ENCODE data around the gene PARN.

DNA sequence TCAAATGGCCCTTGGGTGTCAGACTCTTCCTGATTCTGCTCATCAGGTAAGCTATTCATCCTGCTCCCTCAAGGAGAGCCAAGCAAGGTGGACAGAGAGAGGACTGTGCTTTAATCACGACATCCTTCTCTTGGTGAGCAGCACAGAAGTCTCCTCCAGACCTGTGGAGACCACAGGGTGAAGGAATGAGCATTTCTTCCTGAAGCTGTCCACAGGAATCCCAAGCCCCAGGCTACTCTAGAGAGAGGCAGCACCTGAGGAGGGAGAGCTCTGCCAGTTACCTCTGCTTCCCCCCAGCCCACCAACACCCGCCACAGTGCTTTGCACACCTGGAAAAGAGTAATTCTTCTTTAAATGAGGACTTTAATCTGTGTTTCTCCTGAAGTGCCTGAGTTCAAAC, 100.0 kb downstream of the PARN start:
- no peak for TF ChIP-seq POLR2A (IDR thresholded peaks at IDR 0.05)
- TF ChIP-seq, protein P1, sequence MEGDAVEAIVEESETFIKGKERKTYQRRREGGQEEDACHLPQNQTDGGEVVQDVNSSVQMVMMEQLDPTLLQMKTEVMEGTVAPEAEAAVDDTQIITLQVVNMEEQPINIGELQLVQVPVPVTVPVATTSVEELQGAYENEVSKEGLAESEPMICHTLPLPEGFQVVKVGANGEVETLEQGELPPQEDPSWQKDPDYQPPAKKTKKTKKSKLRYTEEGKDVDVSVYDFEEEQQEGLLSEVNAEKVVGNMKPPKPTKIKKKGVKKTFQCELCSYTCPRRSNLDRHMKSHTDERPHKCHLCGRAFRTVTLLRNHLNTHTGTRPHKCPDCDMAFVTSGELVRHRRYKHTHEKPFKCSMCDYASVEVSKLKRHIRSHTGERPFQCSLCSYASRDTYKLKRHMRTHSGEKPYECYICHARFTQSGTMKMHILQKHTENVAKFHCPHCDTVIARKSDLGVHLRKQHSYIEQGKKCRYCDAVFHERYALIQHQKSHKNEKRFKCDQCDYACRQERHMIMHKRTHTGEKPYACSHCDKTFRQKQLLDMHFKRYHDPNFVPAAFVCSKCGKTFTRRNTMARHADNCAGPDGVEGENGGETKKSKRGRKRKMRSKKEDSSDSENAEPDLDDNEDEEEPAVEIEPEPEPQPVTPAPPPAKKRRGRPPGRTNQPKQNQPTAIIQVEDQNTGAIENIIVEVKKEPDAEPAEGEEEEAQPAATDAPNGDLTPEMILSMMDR (IDR thresholded peaks at IDR 0.05): no peak

All from breast epithelium (tissue), 3 donors.